Measurements from ENCODE around the gene ETFBKMT. TPM values are rescaled to one million over a fixed set of nuclear protein-coding genes. Genes with fewer than 3 reads are reported as not detected.

Gene ETFBKMT
- total RNA-seq, 1 donor from 2014 or later = 3.6 TPM

DNA sequence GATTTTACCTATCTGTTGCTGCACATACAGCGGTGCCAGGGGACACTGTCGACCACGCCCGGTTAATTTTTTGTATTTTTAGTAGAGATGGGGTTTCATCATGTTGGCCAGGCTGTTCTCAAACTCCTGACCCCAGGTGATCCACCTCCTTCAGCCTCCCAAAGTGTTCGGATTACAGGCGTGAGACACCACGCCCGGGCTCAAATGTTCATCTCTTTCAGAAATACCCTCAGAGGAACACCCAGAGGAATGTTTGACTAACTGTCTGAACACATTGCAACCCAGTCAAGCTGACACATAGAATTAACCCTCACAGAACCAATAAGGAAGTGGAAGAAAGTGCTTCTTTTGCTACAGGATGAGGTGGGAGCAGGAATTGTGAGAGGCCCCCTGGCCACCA, 15.0 kb upstream of the ETFBKMT start:
- peaks cover 11% of the 10 kb centered on the region for H3K4me1 Mint-ChIP-seq (ENCODE audit: unreplicated experiment)
- H3K9me3 Mint-ChIP-seq (ENCODE audit: unreplicated experiment) = no peaks in the 10 kb centered on the region
- H3K27me3 Mint-ChIP-seq (ENCODE audit: unreplicated experiment) = peaks cover 5% of the 10 kb centered on the region
- TF ChIP-seq, protein P1, sequence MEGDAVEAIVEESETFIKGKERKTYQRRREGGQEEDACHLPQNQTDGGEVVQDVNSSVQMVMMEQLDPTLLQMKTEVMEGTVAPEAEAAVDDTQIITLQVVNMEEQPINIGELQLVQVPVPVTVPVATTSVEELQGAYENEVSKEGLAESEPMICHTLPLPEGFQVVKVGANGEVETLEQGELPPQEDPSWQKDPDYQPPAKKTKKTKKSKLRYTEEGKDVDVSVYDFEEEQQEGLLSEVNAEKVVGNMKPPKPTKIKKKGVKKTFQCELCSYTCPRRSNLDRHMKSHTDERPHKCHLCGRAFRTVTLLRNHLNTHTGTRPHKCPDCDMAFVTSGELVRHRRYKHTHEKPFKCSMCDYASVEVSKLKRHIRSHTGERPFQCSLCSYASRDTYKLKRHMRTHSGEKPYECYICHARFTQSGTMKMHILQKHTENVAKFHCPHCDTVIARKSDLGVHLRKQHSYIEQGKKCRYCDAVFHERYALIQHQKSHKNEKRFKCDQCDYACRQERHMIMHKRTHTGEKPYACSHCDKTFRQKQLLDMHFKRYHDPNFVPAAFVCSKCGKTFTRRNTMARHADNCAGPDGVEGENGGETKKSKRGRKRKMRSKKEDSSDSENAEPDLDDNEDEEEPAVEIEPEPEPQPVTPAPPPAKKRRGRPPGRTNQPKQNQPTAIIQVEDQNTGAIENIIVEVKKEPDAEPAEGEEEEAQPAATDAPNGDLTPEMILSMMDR (IDR thresholded peaks at IDR 0.05; ENCODE audit: unreplicated experiment) = no peak
- DNase-seq (ENCODE audit: low spot score) = no peak
- H3K27ac Mint-ChIP-seq (ENCODE audit: unreplicated experiment) = no peak overlapping the region
- H3K36me3 Mint-ChIP-seq (ENCODE audit: low read depth, unreplicated experiment) = no peaks in the 10 kb centered on the region
- no peak overlapping the region for H3K4me3 Mint-ChIP-seq (ENCODE audit: unreplicated experiment)

DNA sequence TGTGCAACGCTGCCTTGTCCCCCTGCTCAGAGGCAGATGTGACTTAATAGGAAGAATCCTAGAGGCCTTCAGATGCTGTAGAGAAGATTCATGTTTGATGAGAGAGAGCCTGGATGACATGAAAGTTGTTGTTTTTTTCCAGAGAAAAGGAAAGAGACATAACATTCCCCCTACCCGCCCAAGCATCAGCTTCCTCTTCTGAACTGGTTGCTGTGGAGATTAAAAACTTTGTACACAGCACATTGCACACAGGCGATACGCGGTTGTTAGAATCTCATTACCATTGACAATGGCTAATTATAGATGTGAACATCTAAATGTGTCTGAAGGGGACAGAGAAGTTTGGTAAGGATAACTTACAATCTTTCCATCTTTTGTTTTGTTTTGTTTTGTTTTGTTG, 13.6 kb upstream of the ETFBKMT start:
- H3K9me3 Mint-ChIP-seq (ENCODE audit: unreplicated experiment) = no peaks in the 10 kb centered on the region

DNA sequence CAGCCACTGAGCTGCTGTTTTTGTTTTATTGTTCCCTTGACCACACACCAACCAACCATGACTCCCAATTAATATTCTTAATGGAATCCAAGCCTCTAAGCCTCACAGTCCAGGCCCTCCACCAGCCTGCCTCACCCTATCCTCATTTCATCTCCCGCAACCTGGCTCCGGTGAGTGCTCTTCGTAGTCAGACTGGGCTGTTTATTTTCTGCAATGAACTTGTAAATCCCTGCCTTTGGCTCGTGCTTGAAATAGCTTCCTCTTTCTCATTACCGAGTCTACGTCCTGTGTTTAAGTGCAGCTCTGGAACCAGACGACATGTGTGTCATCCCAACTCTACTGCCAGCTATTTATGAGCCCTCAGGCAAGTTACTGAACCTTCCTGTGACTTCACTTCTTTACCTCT, 12.4 kb upstream of the ETFBKMT start:
- H3K36me3 Mint-ChIP-seq (ENCODE audit: low read depth, unreplicated experiment) = no peaks in the 10 kb centered on the region
- DNase-seq (ENCODE audit: low spot score) = no peak
- TF ChIP-seq, protein P1 (IDR thresholded peaks at IDR 0.05; ENCODE audit: unreplicated experiment) = no peak
- H3K9me3 Mint-ChIP-seq (ENCODE audit: unreplicated experiment) = no peaks in the 10 kb centered on the region
- H3K4me1 Mint-ChIP-seq (ENCODE audit: unreplicated experiment) = peaks cover 19% of the 10 kb centered on the region
- peak overlapping the region; percentile 12 for H3K27ac Mint-ChIP-seq (ENCODE audit: unreplicated experiment)
- H3K27me3 Mint-ChIP-seq (ENCODE audit: unreplicated experiment) = peaks cover 7% of the 10 kb centered on the region
- no peak overlapping the region for H3K4me3 Mint-ChIP-seq (ENCODE audit: unreplicated experiment)

More for the DNA sequence above, 13.6 kb upstream of the ETFBKMT start:
- TF ChIP-seq, protein P1 (IDR thresholded peaks at IDR 0.05; ENCODE audit: unreplicated experiment) = no peak
- Mint-ChIP-seq H3K4me3 (ENCODE audit: unreplicated experiment) (no peak overlapping the region), H3K27ac (ENCODE audit: unreplicated experiment) (peak overlapping the region; percentile 65), H3K36me3 (ENCODE audit: low read depth, unreplicated experiment) (no peaks in the 10 kb centered on the region), H3K4me1 (ENCODE audit: unreplicated experiment) (peaks cover 16% of the 10 kb centered on the region), H3K27me3 (ENCODE audit: unreplicated experiment) (peaks cover 7% of the 10 kb centered on the region)
- no peak for DNase-seq (ENCODE audit: low spot score)

DNA sequence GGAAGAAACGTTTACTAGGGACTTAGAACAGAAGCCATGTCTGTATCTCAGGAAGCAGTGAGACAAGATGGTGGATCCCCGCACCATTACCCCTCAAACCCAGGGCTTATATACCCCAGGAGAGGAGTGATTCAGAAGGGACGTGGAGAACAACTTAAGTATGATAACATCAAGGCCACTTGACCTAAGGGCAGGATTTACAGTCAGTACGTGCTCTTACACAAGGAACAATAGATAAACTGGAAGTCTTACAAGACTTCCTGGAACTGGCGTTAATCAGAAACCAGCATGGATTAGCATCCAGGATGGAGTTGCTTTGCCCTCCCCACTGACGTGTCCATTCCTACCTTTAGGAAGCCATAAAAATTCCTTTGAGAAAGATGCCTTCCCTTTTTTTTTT, 8.6 kb upstream of the ETFBKMT start:
- TF ChIP-seq, protein P1 (IDR thresholded peaks at IDR 0.05; ENCODE audit: unreplicated experiment) = no peak
- no peaks in the 10 kb centered on the region for H3K9me3 Mint-ChIP-seq (ENCODE audit: unreplicated experiment)
- H3K36me3 Mint-ChIP-seq (ENCODE audit: low read depth, unreplicated experiment) = no peaks in the 10 kb centered on the region
- peak overlapping the region; percentile 85 for H3K27ac Mint-ChIP-seq (ENCODE audit: unreplicated experiment)
- no peak for DNase-seq (ENCODE audit: low spot score)
- H3K4me3 Mint-ChIP-seq (ENCODE audit: unreplicated experiment) = no peak overlapping the region
- H3K4me1 Mint-ChIP-seq (ENCODE audit: unreplicated experiment) = peaks cover 19% of the 10 kb centered on the region
- H3K27me3 Mint-ChIP-seq (ENCODE audit: unreplicated experiment) = peaks cover 2% of the 10 kb centered on the region

DNA sequence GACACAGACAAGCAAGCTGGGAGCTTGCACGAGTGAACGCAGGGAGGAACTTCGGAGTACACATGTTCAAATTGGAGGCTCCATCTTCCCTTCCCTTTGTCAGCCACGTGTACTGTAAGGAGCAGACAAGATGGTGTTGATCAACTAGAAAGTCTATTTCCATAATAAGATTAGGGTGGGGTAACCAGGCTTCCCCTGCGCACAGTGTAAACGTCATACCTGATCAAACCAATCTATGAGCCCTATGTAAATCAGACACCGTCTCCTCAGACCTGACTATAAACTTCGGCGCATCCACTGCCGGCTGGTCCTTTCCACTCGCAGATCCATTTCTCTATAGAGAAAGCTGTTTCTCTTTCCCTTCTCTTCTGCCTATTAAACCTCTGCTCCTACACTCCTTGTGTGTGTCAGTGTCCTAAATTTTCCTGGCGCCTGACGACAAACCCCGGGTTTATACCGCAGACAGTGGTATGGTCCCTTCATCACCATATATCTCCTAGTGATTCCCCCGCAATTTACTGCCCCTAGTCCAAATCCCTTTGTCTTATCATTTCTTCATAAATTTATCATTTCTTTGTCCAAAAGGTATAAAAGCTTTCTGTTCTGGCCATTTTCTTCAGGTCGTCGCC, 7.5 kb upstream of the ETFBKMT start:
- DNase-seq (ENCODE audit: low spot score) = no peak
- H3K27ac Mint-ChIP-seq (ENCODE audit: unreplicated experiment) = no peak overlapping the region
- H3K36me3 Mint-ChIP-seq (ENCODE audit: low read depth, unreplicated experiment) = no peaks in the 10 kb centered on the region
- no peak overlapping the region for H3K4me3 Mint-ChIP-seq (ENCODE audit: unreplicated experiment)
- no peaks in the 10 kb centered on the region for H3K9me3 Mint-ChIP-seq (ENCODE audit: unreplicated experiment)
- H3K27me3 Mint-ChIP-seq (ENCODE audit: unreplicated experiment) = peaks cover 2% of the 10 kb centered on the region
- TF ChIP-seq, protein P1 (IDR thresholded peaks at IDR 0.05; ENCODE audit: unreplicated experiment) = no peak
- peaks cover 14% of the 10 kb centered on the region for H3K4me1 Mint-ChIP-seq (ENCODE audit: unreplicated experiment)
